Keratinocyte (primary cell): ENCODE measurements around the gene BRD3OS. TPM values are rescaled to one million over a fixed set of nuclear protein-coding genes. Genes with fewer than 3 reads are reported as not detected.

Experiments used
- DNase-seq: peaks from one replicate; pipeline ENCODE4 v3.0.0-alpha.2; 2011; ENCODE audit warnings: low read depth, missing footprints, low spot score
- FAIRE-seq: peaks from 2 replicates; lab custom pipeline; 2011; peaks lifted over from hg19 to GRCh38; lab: Jason Lieb, UNC
- H2AFZ ChIP-seq: 2 replicates; pipeline ENCODE4 v1.6.0; 2012; ENCODE audit warnings: low read length, control low read depth, inconsistent platforms; ENCODE audit not compliant: control insufficient read depth
- H3K27ac ChIP-seq: 2 replicates; pipeline ENCODE4 v1.5.1; 2011; ENCODE audit warnings: low read length; ENCODE audit not compliant: control insufficient read depth, insufficient read depth
- H3K27me3 ChIP-seq: 3 replicates; pipeline ENCODE4 v1.6.0; 2011; ENCODE audit warnings: low read length; ENCODE audit not compliant: control insufficient read depth, insufficient read depth; ENCODE audit errors: extremely low read depth
- H3K36me3 ChIP-seq, 2 experiments: 2 replicates in 1 of 2; 3 replicates in 1 of 2; pipeline ENCODE4 v1.5.1; 2011; ENCODE audit warnings: low read length in 2 of 2, mild to moderate bottlenecking in 1 of 2; ENCODE audit not compliant: control insufficient read depth in 2 of 2, insufficient read depth in 2 of 2; ENCODE audit errors: extremely low read depth in 1 of 2
- H3K4me1 ChIP-seq: 3 replicates; pipeline ENCODE4 v1.5.1; 2011; ENCODE audit warnings: low read length; ENCODE audit not compliant: control insufficient read depth, insufficient read depth; ENCODE audit errors: extremely low read depth
- H3K4me2 ChIP-seq: 3 replicates; pipeline ENCODE4 v1.6.0; 2011; ENCODE audit warnings: low read depth, low read length; ENCODE audit not compliant: control insufficient read depth, insufficient read depth; ENCODE audit errors: extremely low read depth
- H3K4me3 ChIP-seq, 3 experiments: fragments of 200-600 bp in 1 of 3; sonication (generic) in 1 of 3; 2 replicates in 2 of 3; 3 replicates in 1 of 3; pipeline ENCODE4 v1.5.1; 2011 to 2016; ENCODE audit warnings: low read length in 3 of 3, mild to moderate bottlenecking in 3 of 3, control low read depth in 2 of 3, inconsistent platforms in 1 of 3, low read depth in 1 of 3, mixed read lengths in 1 of 3, mixed run types in 1 of 3, moderate library complexity in 1 of 3; ENCODE audit not compliant: control insufficient read depth in 2 of 3, insufficient read depth in 2 of 3; ENCODE audit errors: extremely low read depth in 1 of 3
- H3K79me2 ChIP-seq: 2 replicates; pipeline ENCODE4 v1.6.0; 2012; ENCODE audit warnings: low read length; ENCODE audit not compliant: control insufficient read depth, insufficient read depth
- H3K9ac ChIP-seq: 3 replicates; pipeline ENCODE4 v1.6.0; 2011; ENCODE audit warnings: low read length; ENCODE audit not compliant: control insufficient read depth, insufficient read depth; ENCODE audit errors: extremely low read depth
- H3K9me1 ChIP-seq: 3 replicates; pipeline ENCODE4 v1.6.0; 2011; ENCODE audit warnings: low read length; ENCODE audit not compliant: control insufficient read depth, insufficient read depth; ENCODE audit errors: extremely low read depth
- H3K9me3 ChIP-seq: 2 replicates; pipeline ENCODE4 v1.5.1; 2012; ENCODE audit warnings: low read depth, low read length; ENCODE audit not compliant: control insufficient read depth
- H4K20me1 ChIP-seq: 3 replicates; pipeline ENCODE4 v1.6.0; 2011; ENCODE audit warnings: low read length; ENCODE audit not compliant: control insufficient read depth, insufficient read depth; ENCODE audit errors: extremely low read depth
- CTCF ChIP-seq, 3 experiments: IDR thresholded peaks in 1 of 3; conservative IDR thresholded peaks in 1 of 3; optimal IDR thresholded peaks in 1 of 3; 2 replicates in 2 of 3; 3 replicates in 1 of 3; pipeline versions ENCODE3 to v1.5.1; 2011; ENCODE audit warnings: low read length in 3 of 3, mild to moderate bottlenecking in 3 of 3, moderate library complexity in 2 of 3, control low read depth in 1 of 3, inconsistent platforms in 1 of 3; ENCODE audit not compliant: insufficient read depth in 2 of 3; ENCODE audit errors: extremely low read depth in 1 of 3
- EZH2 ChIP-seq: IDR thresholded peaks from one replicate; pipeline ENCODE4 v1.6.1; 2012; ENCODE audit warnings: inconsistent platforms, mild to moderate bottlenecking, low read length, moderate library complexity
- dilution Hi-C: fragments of 300-500 bp; cut with MboI; formaldehyde crosslinking; loops from one replicate; pipeline ENCODE4 v1.7.0; 2020; ENCODE audit warnings: low sequenced_read_pairs; ENCODE audit not compliant: extremely low pct_ligation_motif_present
- polyA plus RNA-seq, 5 experiments: library from polyadenylated mRNA; depleted of rRNA in 3 of 5; stranded (reverse) in 3 of 5; stranded (forward) in 1 of 5; unstranded in 1 of 5; fragments of >200 nt; gene quantifications; 1 replicate in 1 of 5; 2 replicates in 3 of 5; 3 replicates in 1 of 5; pipeline versions ENCODE4 v1.2.1 to v1.2.3, GENCODE V29; 2011 to 2012; ENCODE audit warnings: missing spikeins in 2 of 5, low read depth in 1 of 5, low replicate concordance in 1 of 5

The BRD3OS gene
- polyA plus RNA-seq, 1 donor (not counting 4 experiments of a cell fraction or from before 2014, with no cell fraction given): 8.5 TPM

- peaks cover 57% of the 10 kb centered on the region for H3K79me2 ChIP-seq
- no peak for DNase-seq
- H3K9me3 ChIP-seq: no peaks in the 10 kb centered on the region
- H3K4me2 ChIP-seq: no peak overlapping the region
- H3K9me1 ChIP-seq: no peaks in the 10 kb centered on the region
- H3K36me3 ChIP-seq: no peaks in the 10 kb centered on the region
- H3K4me1 ChIP-seq: peaks cover 24% of the 10 kb centered on the region
- H4K20me1 ChIP-seq: peaks cover 11% of the 10 kb centered on the region
- FAIRE-seq: no peak
- no peak overlapping the region for H3K4me3 ChIP-seq
- H2AFZ ChIP-seq: no peak overlapping the region
- H3K27me3 ChIP-seq: peaks cover 7% of the 10 kb centered on the region
- dilution Hi-C loops: no loop called here
- no peak for TF ChIP-seq EZH2
- no peak for TF ChIP-seq CTCF (optimal IDR thresholded peaks at IDR 0.05 in 1 of 3, IDR thresholded peaks at IDR 0.05 in 1 of 3, conservative IDR thresholded peaks at IDR 0.05 in 1 of 3; ENCODE audit: extremely low read depth in 1 of 3, insufficient read depth in 2 of 3, low read length in 3 of 3)
- H3K27ac ChIP-seq: no peak overlapping the region
- no peak overlapping the region for H3K9ac ChIP-seq
These were observed 39.4 kb downstream of the BRD3OS start for GRCh38 chr9:134064711-134065110.

- Histone ChIP-seq H3K9me1 (no peaks in the 10 kb centered on the region), H3K4me3 (peak overlapping the region; percentile 70 to 92 (median 83)), H3K79me2 (peaks cover 56% of the 10 kb centered on the region), H3K36me3 (no peaks in the 10 kb centered on the region), H4K20me1 (peaks cover 10% of the 10 kb centered on the region), H3K27ac (peak overlapping the region; percentile 73), H3K9me3 (no peaks in the 10 kb centered on the region), H3K27me3 (peaks cover 17% of the 10 kb centered on the region), H3K4me1 (peaks cover 22% of the 10 kb centered on the region), H3K9ac (peak overlapping the region; percentile 90), H3K4me2 (peak overlapping the region; percentile 98), H2AFZ (no peak overlapping the region)
- TF ChIP-seq EZH2 (no peak), CTCF (optimal IDR thresholded peaks at IDR 0.05 in 1 of 3, IDR thresholded peaks at IDR 0.05 in 1 of 3, conservative IDR thresholded peaks at IDR 0.05 in 1 of 3; ENCODE audit: extremely low read depth in 1 of 3, insufficient read depth in 2 of 3, low read length in 3 of 3) (no peak)
- dilution Hi-C loops: no loop called here
- peak; percentile 26 for DNase-seq
- FAIRE-seq: peak; percentile 39
These were observed 40.5 kb downstream of the BRD3OS start for GRCh38 chr9:134065612-134066419.
